DOHH2 (cell line): Measurements from ENCODE around the gene ST3GAL2.

ENCODE experiments used
- EZH2phosphoT487 ChIP-seq: fragments of 200-600 bp; sonication (generic); IDR thresholded peaks from 2 replicates; pipeline ENCODE4 v1.6.1; 2017; ENCODE audit warnings: borderline replicate concordance, mild to moderate bottlenecking, antibody characterized with exemption, low read length, moderate library complexity, mixed read lengths
- TF ChIP-seq, protein P1 (sequence below): fragments of 200-600 bp; sonication (generic); IDR thresholded peaks from one replicate; pipeline ENCODE4 v1.5.1; 2014; ENCODE audit warnings: antibody characterized with exemption, mild to moderate bottlenecking, low read depth, low read length; ENCODE audit not compliant: poor library complexity, severe bottlenecking

- TF ChIP-seq, protein P1, sequence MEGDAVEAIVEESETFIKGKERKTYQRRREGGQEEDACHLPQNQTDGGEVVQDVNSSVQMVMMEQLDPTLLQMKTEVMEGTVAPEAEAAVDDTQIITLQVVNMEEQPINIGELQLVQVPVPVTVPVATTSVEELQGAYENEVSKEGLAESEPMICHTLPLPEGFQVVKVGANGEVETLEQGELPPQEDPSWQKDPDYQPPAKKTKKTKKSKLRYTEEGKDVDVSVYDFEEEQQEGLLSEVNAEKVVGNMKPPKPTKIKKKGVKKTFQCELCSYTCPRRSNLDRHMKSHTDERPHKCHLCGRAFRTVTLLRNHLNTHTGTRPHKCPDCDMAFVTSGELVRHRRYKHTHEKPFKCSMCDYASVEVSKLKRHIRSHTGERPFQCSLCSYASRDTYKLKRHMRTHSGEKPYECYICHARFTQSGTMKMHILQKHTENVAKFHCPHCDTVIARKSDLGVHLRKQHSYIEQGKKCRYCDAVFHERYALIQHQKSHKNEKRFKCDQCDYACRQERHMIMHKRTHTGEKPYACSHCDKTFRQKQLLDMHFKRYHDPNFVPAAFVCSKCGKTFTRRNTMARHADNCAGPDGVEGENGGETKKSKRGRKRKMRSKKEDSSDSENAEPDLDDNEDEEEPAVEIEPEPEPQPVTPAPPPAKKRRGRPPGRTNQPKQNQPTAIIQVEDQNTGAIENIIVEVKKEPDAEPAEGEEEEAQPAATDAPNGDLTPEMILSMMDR, result no peak
- TF ChIP-seq EZH2phosphoT487, result no peak
These were observed 5.6 kb upstream of the ST3GAL2 start for GRCh38 chr16:70444249-70445063.
